ENCODE measurements around the gene MCF2.

GRCh38 chrX:139708067-139708466 lies at the start of gene MCF2:
- TF ChIP-seq CTCF (conservative IDR thresholded peaks at IDR 0.05 in 1 of 2, IDR thresholded peaks at IDR 0.05 in 1 of 2; ENCODE audit: low read depth in 1 of 2, low read length in 2 of 2): no peak
- no peak for TF ChIP-seq EZH2 (IDR thresholded peaks at IDR 0.05; ENCODE audit: low read length, missing control alignments)
